GM18951 (cell line): ENCODE data around the gene PRKAR2B.

Experiments
- POLR2A ChIP-seq: IDR thresholded peaks from 4 replicates; pipeline ENCODE4 v1.6.1; 2011; ENCODE audit warnings: mild to moderate bottlenecking; ENCODE audit not compliant: insufficient read length, insufficient read depth; ENCODE audit errors: extremely low read depth
- in situ Hi-C: fragments of 300-500 bp; cut with MboI; formaldehyde crosslinking; loops from one replicate; pipeline ENCODE4 v1.12.0; 2022; ENCODE audit warnings: low sequenced_read_pairs, mixed read lengths, inconsistent platforms; ENCODE audit not compliant: unreplicated experiment

Gene PRKAR2B

GRCh38 chr7:107170051-107170915, 125.8 kb downstream of the PRKAR2B start:
- TF ChIP-seq POLR2A, result no peak
- in situ Hi-C loops, result no loop called here

- in situ Hi-C loops, result no loop called here
- TF ChIP-seq POLR2A, result no peak
Observed at GRCh38 chr7:107171496-107171895, 127.0 kb downstream of the PRKAR2B start.

DNA sequence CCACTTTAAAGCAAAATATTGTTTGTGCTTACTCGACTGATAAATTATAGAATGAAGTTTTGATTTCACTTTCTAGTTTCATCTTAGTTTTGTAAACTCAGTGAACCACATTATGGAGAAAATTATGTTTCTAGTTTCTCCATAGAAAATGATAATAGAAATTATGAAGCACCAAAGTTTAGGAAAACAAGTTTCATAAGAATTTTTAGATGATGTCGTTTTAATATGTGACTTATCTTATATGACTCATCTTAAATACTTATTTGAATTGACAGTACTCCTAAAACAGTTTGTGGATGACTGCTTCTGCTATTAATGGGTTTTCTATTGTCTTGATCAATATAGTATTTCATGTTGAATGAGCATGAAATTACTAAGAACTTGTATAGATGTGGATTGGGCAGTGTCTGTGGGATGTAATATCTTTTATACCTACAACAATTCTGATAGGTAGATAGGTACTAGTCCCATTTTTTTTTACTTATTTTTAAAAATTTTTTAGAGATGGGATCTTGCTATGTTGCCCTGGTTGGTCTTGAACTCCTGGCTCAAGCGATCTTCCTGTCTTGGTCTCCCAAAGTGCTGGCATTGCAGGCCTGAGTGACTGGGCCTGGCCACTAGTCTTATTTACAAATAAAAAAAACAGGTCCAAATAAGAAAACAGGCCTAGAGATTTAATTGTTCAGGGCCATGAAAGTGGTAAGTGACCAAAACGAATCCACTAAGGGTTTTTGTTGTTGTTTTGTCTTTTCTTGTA, 127.9 kb downstream of the PRKAR2B start:
- in situ Hi-C loops, result no loop called here
- no peak for TF ChIP-seq POLR2A

GRCh38 chr7:107173191-107173590, 128.7 kb downstream of the PRKAR2B start:
- no peak for TF ChIP-seq POLR2A
- in situ Hi-C loops, result no loop called here

- no peak for TF ChIP-seq POLR2A
- in situ Hi-C loops, result no loop called here
Observed at GRCh38 chr7:107173691-107174406, 129.3 kb downstream of the PRKAR2B start.

DNA sequence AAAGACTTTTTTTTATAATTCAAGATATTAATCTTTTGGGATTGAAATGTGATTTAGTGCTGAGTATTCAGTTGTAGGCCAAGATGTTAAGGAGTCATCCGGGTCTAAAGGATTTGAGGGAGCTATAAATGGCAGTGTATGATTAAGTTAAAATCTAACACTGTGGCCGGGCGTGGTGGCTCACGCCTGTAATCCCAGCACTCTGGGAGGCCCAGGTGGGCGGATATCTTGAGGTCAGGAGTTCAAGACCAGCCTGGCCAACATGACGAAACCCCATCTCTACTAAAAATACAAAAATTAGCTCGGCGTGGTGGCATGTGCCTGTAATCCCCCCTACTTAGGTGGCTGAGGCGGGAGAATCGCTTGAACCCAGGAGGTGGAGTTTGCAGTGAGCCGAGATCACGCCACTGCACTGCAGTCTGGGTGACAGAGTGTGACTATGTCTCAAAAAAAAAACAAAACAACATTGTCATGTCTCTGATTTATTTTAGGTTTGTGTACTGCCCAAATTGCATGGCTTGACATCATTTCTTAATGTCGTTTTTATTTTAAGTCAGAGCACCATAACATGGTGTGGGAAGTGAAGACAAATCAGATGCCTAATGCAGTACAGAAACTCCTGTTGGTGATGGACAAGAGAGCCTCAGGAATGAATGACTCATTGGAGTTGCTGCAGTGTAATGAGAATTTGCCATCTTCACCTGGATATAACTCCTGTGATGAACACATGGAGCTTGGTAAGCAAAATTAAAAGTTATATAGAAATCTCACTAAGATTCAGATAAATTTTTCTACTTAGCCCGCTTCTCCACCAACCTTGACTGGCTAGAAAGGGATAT, 135.0 kb downstream of the PRKAR2B start:
- in situ Hi-C loops, result no loop called here
- TF ChIP-seq POLR2A, result no peak

DNA sequence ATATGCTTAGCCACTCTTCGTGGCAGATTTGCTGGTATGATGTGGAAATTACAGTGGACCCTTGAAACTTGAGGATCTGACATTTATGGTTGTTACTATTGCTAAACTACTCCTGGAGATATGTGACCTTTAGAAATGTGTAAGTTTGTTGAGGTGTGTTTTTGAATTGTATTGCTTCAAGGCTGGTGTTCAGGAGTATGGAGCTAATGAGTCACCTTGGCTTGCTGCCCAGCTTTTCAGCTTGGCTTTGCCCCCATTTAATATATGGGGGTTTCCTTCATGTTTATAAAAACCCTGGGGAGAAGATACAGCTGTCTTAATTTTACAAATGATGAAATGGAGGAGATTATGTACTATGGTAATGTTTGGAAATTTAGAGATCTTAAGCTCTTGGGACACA, 135.9 kb downstream of the PRKAR2B start:
- in situ Hi-C loops, result no loop called here
- no peak for TF ChIP-seq POLR2A

DNA sequence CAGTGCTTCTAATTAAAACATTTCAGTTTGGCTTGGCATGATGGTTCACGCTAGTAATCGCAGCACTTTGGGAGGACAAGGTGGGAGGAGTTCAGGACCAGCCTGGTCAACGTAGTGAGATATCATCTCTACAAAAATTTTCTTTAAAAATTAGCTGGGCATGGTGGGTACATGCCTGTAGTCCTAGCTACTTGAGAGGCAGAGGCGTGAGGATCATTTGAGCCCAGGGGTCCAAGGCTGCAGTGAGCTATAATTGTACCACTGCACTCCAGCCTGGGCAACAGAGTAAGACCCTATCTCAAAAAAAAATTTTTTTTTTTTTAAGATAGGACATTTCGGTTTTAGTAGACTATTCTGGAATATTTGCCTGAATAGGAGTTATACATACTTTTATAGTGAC, 136.7 kb downstream of the PRKAR2B start:
- TF ChIP-seq POLR2A, result no peak
- in situ Hi-C loops, result no loop called here

DNA sequence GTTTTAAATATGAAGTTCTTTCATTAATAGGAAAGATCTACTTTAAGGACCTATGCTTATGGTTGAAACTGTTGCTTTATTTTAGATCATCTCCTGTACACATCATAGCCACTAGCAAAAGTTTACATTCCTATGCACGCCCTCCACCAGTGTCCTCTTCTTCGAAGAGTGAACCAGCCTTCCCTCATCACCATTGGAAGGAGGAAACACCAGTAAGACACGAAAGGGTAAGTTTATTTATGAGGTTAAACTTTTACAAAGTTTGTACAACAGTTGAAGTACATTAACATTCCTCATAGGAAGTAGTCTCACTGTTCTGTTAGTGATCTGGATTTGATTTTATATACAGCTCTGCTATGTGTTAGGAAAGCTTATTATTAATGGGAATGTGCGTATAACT, 141.2 kb downstream of the PRKAR2B start:
- in situ Hi-C loops, result no loop called here

GRCh38 chr7:107186240-107186639, 141.7 kb downstream of the PRKAR2B start:
- no peak for TF ChIP-seq POLR2A
- in situ Hi-C loops, result no loop called here

More for the DNA sequence above, 141.2 kb downstream of the PRKAR2B start:
- TF ChIP-seq POLR2A, result no peak

DNA sequence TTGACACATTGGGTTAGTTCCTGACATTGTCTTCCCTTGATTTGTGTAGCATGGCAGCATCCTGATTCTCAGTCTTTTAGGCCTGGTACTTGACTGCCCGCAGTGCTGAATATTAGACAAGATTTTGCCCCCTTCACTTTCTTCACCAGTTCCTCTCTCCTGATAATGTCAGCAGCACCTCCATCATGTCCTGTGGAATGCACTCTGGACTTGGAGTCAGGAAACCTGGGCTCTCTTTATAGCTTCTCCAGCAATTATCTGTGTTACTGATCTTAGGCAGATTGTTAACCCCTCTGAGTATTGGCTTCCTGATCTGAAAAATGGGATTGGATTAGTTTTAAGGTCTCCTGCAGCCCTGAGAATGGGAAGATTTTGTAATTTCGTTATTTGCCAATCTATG, 143.3 kb downstream of the PRKAR2B start:
- in situ Hi-C loops, result no loop called here
- TF ChIP-seq POLR2A, result no peak

DNA sequence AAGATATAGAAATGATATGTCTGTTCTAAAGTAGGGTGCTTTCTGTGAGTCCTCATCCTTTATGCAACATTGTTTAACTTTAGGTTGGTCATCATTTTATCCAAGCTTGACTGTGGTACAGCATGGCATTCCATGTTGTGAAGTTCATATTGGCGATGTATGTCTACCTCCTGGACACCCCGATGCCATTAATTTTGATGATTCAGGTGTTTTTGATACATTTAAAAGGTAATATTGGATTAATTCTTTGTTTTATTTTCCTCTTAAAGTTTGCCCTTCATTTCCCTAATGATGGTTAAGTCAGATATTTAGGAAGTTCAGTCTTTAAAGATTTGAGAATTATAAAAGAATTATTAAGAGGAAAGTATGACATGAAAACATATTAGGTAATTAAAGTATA, 145.6 kb downstream of the PRKAR2B start:
- TF ChIP-seq POLR2A, result no peak
- in situ Hi-C loops, result no loop called here
